Epithelial cell of proximal tubule (primary cell): ENCODE data around the gene C8A. TPM values are rescaled to one million over a fixed set of nuclear protein-coding genes. Genes with fewer than 3 reads are reported as not detected.

Experiments
- DNase-seq: peaks from one replicate; pipeline ENCODE4 v3.0.0-alpha.2; 2011; ENCODE audit warnings: low read depth
- H3K4me3 ChIP-seq: 2 replicates; pipeline ENCODE4 v1.5.1; 2011; ENCODE audit warnings: low read depth, mild to moderate bottlenecking, low read length
- CTCF ChIP-seq: conservative IDR thresholded peaks from 2 replicates; pipeline ENCODE4 v1.5.1; 2012; ENCODE audit warnings: low read depth, mild to moderate bottlenecking, low read length
- total RNA-seq: library from RNA; depleted of rRNA; stranded (reverse); fragments of >200 nt; gene quantifications from 2 replicates; pipeline ENCODE4 v1.2.3, GENCODE V29; 2015

C8A gene
- total RNA-seq, 1 donor from 2014 or later = not detected

DNA sequence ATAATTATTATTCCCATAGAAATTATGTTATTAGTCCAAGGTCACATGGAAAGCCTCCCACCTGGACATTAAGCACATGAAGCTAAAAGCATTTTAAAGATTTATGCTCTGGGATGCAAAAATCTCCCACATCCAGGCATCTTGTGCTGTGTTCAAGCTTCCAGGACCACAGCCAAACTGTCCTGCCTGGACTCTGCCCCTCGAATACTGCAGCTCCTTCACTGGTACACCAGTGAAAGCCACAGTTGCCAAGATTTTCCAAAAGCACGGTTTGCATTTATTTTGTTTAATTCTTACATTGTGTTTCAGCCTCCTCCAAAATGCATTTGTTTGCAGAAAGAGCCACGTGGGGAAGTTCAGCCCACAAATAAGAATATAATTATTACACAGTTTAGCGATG, 72.6 kb downstream of the C8A start:
- no peak for TF ChIP-seq CTCF
- no peak overlapping the region for H3K4me3 ChIP-seq
- DNase-seq = no peak

- no peak for TF ChIP-seq CTCF
- DNase-seq = no peak
- no peak overlapping the region for H3K4me3 ChIP-seq
Observed at GRCh38 chr1:56927986-56928385, 73.4 kb downstream of the C8A start.

GRCh38 chr1:56929492-56929891, 74.9 kb downstream of the C8A start:
- no peak overlapping the region for H3K4me3 ChIP-seq
- DNase-seq = no peak
- no peak for TF ChIP-seq CTCF

DNA sequence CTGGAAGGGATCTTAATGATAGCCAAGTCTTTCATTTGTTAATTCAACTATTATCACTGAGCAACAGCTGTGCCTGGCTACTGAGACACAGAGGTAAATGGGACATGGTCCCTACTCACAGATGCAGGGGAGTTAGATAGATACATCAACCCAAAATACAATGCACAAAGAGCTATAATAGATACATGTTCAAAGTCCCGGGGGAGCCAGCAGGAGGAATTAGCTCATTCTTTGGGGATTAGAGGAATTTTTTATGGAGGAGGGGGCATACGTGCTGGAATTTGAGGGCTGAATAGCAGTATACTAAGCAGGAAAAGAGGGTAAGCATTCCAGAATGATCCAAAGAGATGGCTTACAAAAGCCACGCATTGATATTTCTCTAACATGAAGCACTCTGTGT, 76.6 kb downstream of the C8A start:
- no peak overlapping the region for H3K4me3 ChIP-seq
- no peak for TF ChIP-seq CTCF

GRCh38 chr1:56931686-56932085, 77.1 kb downstream of the C8A start:
- DNase-seq = no peak
- no peak overlapping the region for H3K4me3 ChIP-seq
- TF ChIP-seq CTCF = no peak

More for the DNA sequence above, 76.6 kb downstream of the C8A start:
- DNase-seq = no peak

GRCh38 chr1:56933161-56933560, 78.6 kb downstream of the C8A start:
- no peak overlapping the region for H3K4me3 ChIP-seq
- TF ChIP-seq CTCF = no peak
- DNase-seq = no peak

- no peak for DNase-seq
- no peak for TF ChIP-seq CTCF
- no peak overlapping the region for H3K4me3 ChIP-seq
Observed at GRCh38 chr1:56933606-56934005, 79.0 kb downstream of the C8A start.
